DOHH2 (cell line): Measurements from ENCODE around the gene KRT33B.

Source experiments
- H3F3A ChIP-seq: fragments of 200-600 bp; sonication (generic), shearing (Covaris generic); 2 replicates; pipeline ENCODE4 v1.6.0; 2016; ENCODE audit warnings: antibody characterized with exemption, mild to moderate bottlenecking; ENCODE audit not compliant: control insufficient read depth, insufficient read depth
- H3K27ac ChIP-seq: fragments of 200-600 bp; sonication (generic); 2 replicates; pipeline ENCODE4 v1.5.1; 2014; ENCODE audit warnings: low read depth, mild to moderate bottlenecking, low read length, moderate library complexity
- H3K27me3 ChIP-seq: fragments of 200-600 bp; sonication (generic); 2 replicates; pipeline ENCODE4 v1.6.1; 2014; ENCODE audit warnings: mild to moderate bottlenecking, low read length, mixed read lengths; ENCODE audit not compliant: control insufficient read depth
- H3K36me3 ChIP-seq: fragments of 200-600 bp; sonication (generic); 2 replicates; pipeline ENCODE4 v1.6.1; 2014; ENCODE audit warnings: mild to moderate bottlenecking, low read length, moderate library complexity, mixed read lengths; ENCODE audit not compliant: control insufficient read depth
- H3K4me1 ChIP-seq: fragments of 200-600 bp; sonication (generic); 2 replicates; pipeline ENCODE4 v1.6.1; 2014; ENCODE audit warnings: mild to moderate bottlenecking, low read length, mixed read lengths; ENCODE audit not compliant: control insufficient read depth
- H3K4me2 ChIP-seq: fragments of 200-600 bp; sonication (generic); 2 replicates; pipeline ENCODE4 v1.6.0; 2014; ENCODE audit warnings: mild to moderate bottlenecking, low read length, moderate library complexity
- H3K4me3 ChIP-seq: fragments of 200-600 bp; sonication (generic); 2 replicates; pipeline ENCODE4 v1.5.1; 2014; ENCODE audit warnings: mild to moderate bottlenecking, low read length, mixed read lengths
- H3K79me2 ChIP-seq: fragments of 200-600 bp; sonication (generic); 2 replicates; pipeline ENCODE4 v1.6.1; 2014; ENCODE audit warnings: mild to moderate bottlenecking, low read length, mixed read lengths; ENCODE audit not compliant: control insufficient read depth
- H3K9me2 ChIP-seq: fragments of 200-600 bp; sonication (generic); replicated peaks from 2 replicates; pipeline ENCODE4 v1.6.1; 2014; ENCODE audit warnings: mild to moderate bottlenecking, low read length, mixed read lengths; ENCODE audit not compliant: control insufficient read depth
- H3K9me3 ChIP-seq: fragments of 200-600 bp; sonication (generic); 2 replicates; pipeline ENCODE4 v1.6.1; 2014; ENCODE audit warnings: antibody characterized with exemption, low read length, mixed read lengths; ENCODE audit not compliant: control insufficient read depth, insufficient read depth
- H4K20me1 ChIP-seq: fragments of 200-600 bp; sonication (generic); 2 replicates; pipeline ENCODE4 v1.6.0; 2014; ENCODE audit warnings: low read depth, mild to moderate bottlenecking, antibody characterized with exemption, low read length, moderate library complexity; ENCODE audit not compliant: control insufficient read depth, insufficient read depth
- EZH2phosphoT487 ChIP-seq: fragments of 200-600 bp; sonication (generic); IDR thresholded peaks from 2 replicates; pipeline ENCODE4 v1.6.1; 2017; ENCODE audit warnings: borderline replicate concordance, mild to moderate bottlenecking, antibody characterized with exemption, low read length, moderate library complexity, mixed read lengths
- TF ChIP-seq, protein P1 (sequence below): fragments of 200-600 bp; sonication (generic); IDR thresholded peaks from one replicate; pipeline ENCODE4 v1.5.1; 2014; ENCODE audit warnings: antibody characterized with exemption, mild to moderate bottlenecking, low read depth, low read length; ENCODE audit not compliant: poor library complexity, severe bottlenecking

Gene KRT33B

DNA sequence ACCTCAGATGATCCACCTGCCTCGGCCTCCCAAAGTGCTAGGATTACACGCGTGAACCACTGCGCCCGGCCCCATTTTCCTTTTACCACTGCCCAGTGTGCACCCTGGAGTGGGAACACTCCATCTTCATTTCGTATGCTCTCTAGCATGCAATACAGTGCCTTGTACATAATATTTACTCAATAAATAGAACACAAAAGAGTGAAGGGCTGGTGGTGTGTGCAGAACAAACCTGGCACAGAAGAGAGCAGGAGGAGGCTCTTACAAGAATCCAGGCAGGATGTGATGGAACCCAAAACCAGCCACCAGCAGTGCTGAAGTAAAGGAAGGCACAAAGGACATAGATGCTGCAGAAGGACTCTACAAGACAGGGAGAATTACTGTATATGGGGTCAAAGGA is 47.5 kb upstream of the KRT33B start:
- Histone ChIP-seq H3K27me3 (no peaks in the 10 kb centered on the region), H3K36me3 (no peaks in the 10 kb centered on the region), H3K4me3 (no peak overlapping the region), H3K27ac (no peak overlapping the region), H3K9me2 (no peaks in the 10 kb centered on the region), H3K4me2 (no peak overlapping the region), H4K20me1 (no peaks in the 10 kb centered on the region), H3K9me3 (no peaks in the 10 kb centered on the region), H3F3A (no peaks in the 10 kb centered on the region), H3K4me1 (no peaks in the 10 kb centered on the region), H3K79me2 (no peaks in the 10 kb centered on the region)
- TF ChIP-seq EZH2phosphoT487: no peak
- TF ChIP-seq, protein P1, sequence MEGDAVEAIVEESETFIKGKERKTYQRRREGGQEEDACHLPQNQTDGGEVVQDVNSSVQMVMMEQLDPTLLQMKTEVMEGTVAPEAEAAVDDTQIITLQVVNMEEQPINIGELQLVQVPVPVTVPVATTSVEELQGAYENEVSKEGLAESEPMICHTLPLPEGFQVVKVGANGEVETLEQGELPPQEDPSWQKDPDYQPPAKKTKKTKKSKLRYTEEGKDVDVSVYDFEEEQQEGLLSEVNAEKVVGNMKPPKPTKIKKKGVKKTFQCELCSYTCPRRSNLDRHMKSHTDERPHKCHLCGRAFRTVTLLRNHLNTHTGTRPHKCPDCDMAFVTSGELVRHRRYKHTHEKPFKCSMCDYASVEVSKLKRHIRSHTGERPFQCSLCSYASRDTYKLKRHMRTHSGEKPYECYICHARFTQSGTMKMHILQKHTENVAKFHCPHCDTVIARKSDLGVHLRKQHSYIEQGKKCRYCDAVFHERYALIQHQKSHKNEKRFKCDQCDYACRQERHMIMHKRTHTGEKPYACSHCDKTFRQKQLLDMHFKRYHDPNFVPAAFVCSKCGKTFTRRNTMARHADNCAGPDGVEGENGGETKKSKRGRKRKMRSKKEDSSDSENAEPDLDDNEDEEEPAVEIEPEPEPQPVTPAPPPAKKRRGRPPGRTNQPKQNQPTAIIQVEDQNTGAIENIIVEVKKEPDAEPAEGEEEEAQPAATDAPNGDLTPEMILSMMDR: no peak

DNA sequence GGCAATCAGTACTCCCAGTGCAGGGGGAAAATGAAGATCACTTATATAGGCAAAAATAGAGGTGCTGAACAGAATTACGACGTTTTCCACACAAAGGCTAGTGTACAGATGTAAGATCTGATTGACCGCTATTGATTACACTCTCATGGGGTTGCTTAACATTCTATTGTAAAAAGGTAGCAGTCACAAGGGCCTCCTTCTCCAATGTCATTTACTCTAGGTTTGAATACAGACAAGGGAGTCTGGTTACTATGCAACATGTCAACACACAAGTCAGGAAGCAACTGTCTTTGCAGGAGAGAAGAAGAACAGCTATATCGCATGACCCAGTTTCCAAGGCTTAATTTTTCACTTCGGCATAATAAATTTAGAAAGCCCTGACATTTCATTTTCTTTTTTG is 46.9 kb upstream of the KRT33B start:
- Histone ChIP-seq H3K4me3 (no peak overlapping the region), H3K79me2 (no peaks in the 10 kb centered on the region), H3K27ac (no peak overlapping the region), H3K4me2 (no peak overlapping the region), H3F3A (no peaks in the 10 kb centered on the region), H3K36me3 (no peaks in the 10 kb centered on the region), H3K27me3 (no peaks in the 10 kb centered on the region), H3K4me1 (no peaks in the 10 kb centered on the region), H3K9me2 (no peaks in the 10 kb centered on the region), H3K9me3 (no peaks in the 10 kb centered on the region), H4K20me1 (no peaks in the 10 kb centered on the region)
- TF ChIP-seq EZH2phosphoT487: no peak
- TF ChIP-seq, protein P1: no peak

DNA sequence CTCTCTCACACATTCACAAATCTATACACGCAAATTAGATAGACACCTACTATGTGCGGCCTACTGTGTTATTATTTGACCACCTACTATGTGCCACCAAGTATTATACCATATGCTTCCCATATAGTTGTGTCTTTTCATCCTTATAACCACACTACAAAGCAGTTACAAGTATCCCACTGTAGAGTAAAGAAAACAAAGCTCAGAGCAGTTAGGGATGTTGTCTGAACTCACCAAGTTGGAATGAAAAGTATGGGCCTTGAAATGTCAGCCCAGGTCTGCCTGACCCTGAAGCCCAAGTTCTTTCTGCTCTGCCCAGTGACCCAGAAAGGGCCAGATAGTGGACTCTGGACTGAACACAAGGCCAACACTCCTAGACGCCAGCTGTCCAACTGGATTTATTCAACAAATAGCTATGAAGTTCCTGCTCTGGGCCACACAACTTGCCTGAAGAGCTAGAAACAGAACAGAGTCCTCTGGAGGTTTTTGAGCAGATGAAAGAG is 46.3 kb upstream of the KRT33B start:
- no peak overlapping the region for H3K4me3 ChIP-seq
- no peaks in the 10 kb centered on the region for H3K9me2 ChIP-seq
- no peaks in the 10 kb centered on the region for H3K9me3 ChIP-seq
- H3K4me2 ChIP-seq: no peak overlapping the region
- H4K20me1 ChIP-seq: no peaks in the 10 kb centered on the region
- no peaks in the 10 kb centered on the region for H3K27me3 ChIP-seq
- no peaks in the 10 kb centered on the region for H3K79me2 ChIP-seq
- no peaks in the 10 kb centered on the region for H3K4me1 ChIP-seq
- no peaks in the 10 kb centered on the region for H3K36me3 ChIP-seq
- no peaks in the 10 kb centered on the region for H3F3A ChIP-seq
- TF ChIP-seq, protein P1: no peak
- no peak for TF ChIP-seq EZH2phosphoT487
- H3K27ac ChIP-seq: no peak overlapping the region
